ENCODE data around the gene MS4A6E.

GRCh38 chr11:60301178-60301577 lies 25.9 kb upstream of the MS4A6E start:
- TF ChIP-seq CTCF (IDR thresholded peaks at IDR 0.05) (no peak), POLR2A (IDR thresholded peaks at IDR 0.05) (no peak), EP300 (IDR thresholded peaks at IDR 0.05) (no peak)

Measured in ovary (tissue), 3 donors.